HEK293 (cell line): ENCODE results near the gene TRMT112.

Experiments
- CTCF ChIA-PET: fragments of 350-600 bp; formaldehyde crosslinking; extraction: SDS; loops from one replicate; lab custom pipeline; 2021; ENCODE audit warnings: antibody characterized with exemption; lab: Yijun Ruan, JAX
- POLR2A ChIA-PET: fragments of 300-600 bp; formaldehyde crosslinking; extraction: SDS; loops from one replicate; lab custom pipeline; 2020; ENCODE audit warnings: antibody characterized with exemption, inconsistent platforms; lab: Yijun Ruan, JAX
- H3K27ac ChIP-seq: fragments of 200-500 bp; sonication (Bioruptor generic); 2 replicates; pipeline ENCODE4 v1.5.1; 2014; ENCODE audit warnings: low read depth, low read length, control low read depth, inconsistent platforms; ENCODE audit errors: extremely low read depth
- H3K36me3 ChIP-seq, 2 experiments: fragments of 200-500 bp in 1 of 2; sonication (Bioruptor generic) in 1 of 2; 1 replicate in 1 of 2; 2 replicates in 1 of 2; pipeline ENCODE4 v1.5.1; 2014 to 2017; ENCODE audit warnings: inconsistent platforms in 2 of 2, low read length in 2 of 2; ENCODE audit not compliant: control insufficient read depth in 2 of 2, insufficient read depth in 1 of 2
- H3K4me1 ChIP-seq: fragments of 200-500 bp; sonication (Bioruptor generic); 2 replicates; pipeline ENCODE4 v1.5.1; 2014; ENCODE audit warnings: mild to moderate bottlenecking, low read length, inconsistent platforms; ENCODE audit not compliant: control insufficient read depth, insufficient read depth
- H3K4me3 ChIP-seq: 2 replicates; pipeline ENCODE4 v1.5.1; 2011; ENCODE audit warnings: low read depth, mild to moderate bottlenecking, control low read depth, low read length, moderate library complexity
- H3K9me3 ChIP-seq: fragments of 200-500 bp; sonication (Bioruptor generic); 2 replicates; pipeline ENCODE4 v1.5.1; 2014; ENCODE audit warnings: low read depth, low read length, inconsistent platforms; ENCODE audit not compliant: control insufficient read depth, insufficient read depth
- KLF1 ChIP-seq: fragments of 450-650 bp; formaldehyde crosslinking; IDR thresholded peaks from 2 replicates; pipeline ENCODE4 v1.5.1; 2016; ENCODE audit warnings: missing biosample characterization, missing genetic modification characterization
- SCRT2 ChIP-seq: fragments of 450-650 bp; formaldehyde crosslinking; IDR thresholded peaks from 2 replicates; pipeline ENCODE4 v1.5.1; 2016; ENCODE audit warnings: missing biosample characterization, missing genetic modification characterization
- SP2 ChIP-seq: fragments of 450-650 bp; formaldehyde crosslinking; IDR thresholded peaks from 2 replicates; pipeline ENCODE4 v1.5.1; 2016; ENCODE audit warnings: missing biosample characterization, missing genetic modification characterization
- TF ChIP-seq, protein P1 (sequence below): fragments of 450-650 bp; IDR thresholded peaks from 2 replicates; pipeline ENCODE4 v1.5.1; 2018; ENCODE audit warnings: missing biosample characterization, missing genetic modification characterization

Gene TRMT112

DNA sequence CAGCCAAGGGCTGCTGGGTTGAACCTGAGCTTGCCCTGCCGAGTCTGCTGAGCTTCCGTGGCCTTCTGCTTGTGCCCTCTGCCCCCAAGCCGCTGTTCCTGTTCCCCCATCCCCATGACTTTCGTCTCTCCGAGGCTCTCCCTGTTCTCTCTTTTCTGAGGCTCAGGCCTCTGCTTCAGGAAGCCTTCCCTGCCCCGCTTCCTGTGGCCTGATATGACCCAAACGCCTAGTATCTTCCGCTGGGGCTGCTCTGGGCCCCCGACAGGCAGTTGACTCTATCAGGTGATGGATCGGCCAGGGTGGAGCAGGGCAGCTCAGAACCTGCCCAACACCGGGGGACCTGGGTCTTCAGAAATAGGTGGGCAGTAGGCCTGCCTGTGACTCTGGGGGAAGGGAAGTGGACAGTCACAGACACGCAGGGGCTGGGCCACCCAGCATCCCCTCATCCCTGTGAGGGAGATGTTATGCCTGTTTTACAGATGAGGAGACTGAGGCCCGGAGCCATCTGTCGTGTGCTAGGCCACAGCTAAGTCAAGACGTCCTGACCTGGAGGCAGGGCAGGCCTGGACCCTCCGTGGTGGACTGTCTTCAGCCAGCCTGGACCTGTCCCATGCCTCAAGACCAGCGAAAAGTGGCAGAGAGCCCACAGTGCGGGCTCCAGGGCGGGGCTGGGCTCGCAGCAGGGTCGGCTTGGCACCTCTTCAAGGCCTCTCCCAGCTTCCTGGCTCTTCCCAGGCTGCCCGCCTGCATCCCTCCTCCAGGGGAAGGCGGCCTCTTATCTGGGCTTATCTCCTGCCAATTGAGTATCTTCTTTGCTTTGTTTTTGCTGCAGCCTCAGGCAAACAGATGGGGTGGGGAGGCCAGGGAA, 49.1 kb downstream of the TRMT112 start (continued):
- peak; percentile 66 for TF ChIP-seq SP2 (tag by site-specific recombination)

GRCh38 chr11:64267207-64267945, 50.0 kb downstream of the TRMT112 start:
- TF ChIP-seq KLF1 (tag by site-specific recombination) = no peak
- TF ChIP-seq SCRT2 = peak; percentile 50
- TF ChIP-seq, protein P1, sequence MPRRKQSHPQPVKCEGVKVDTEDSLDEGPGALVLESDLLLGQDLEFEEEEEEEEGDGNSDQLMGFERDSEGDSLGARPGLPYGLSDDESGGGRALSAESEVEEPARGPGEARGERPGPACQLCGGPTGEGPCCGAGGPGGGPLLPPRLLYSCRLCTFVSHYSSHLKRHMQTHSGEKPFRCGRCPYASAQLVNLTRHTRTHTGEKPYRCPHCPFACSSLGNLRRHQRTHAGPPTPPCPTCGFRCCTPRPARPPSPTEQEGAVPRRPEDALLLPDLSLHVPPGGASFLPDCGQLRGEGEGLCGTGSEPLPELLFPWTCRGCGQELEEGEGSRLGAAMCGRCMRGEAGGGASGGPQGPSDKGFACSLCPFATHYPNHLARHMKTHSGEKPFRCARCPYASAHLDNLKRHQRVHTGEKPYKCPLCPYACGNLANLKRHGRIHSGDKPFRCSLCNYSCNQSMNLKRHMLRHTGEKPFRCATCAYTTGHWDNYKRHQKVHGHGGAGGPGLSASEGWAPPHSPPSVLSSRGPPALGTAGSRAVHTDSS (tag by site-specific recombination) = no peak
- ChIA-PET CTCF (interaction anchor here (0.6 to 6.8 kb wide), 6 partner anchors 16 to 383 kb away, joined by 3 to 81 read pairs (median 4); partner anchors contain the start of genes CATSPERZ, ESRRA and PLCB3), POLR2A (interaction anchor here (0.6 to 7.0 kb wide), 7 partner anchors 9 to 53 kb away, joined by 3 to 96 read pairs (median 5); partner anchors contain the start of genes BAD, FKBP2, GPR137 and PLCB3)
- H3K4me3 ChIP-seq = no peak overlapping the region
- H3K4me1 ChIP-seq = peaks cover 2% of the 10 kb centered on the region; the same call in 1 of the 2 replicates
- H3K9me3 ChIP-seq = no peaks in the 10 kb centered on the region
- H3K27ac ChIP-seq = no peak overlapping the region; the same call in 1 of the 2 replicates
- H3K36me3 ChIP-seq = peaks cover 0 to 44% of the 10 kb centered on the region in 2 experiments; a peak in 1 of 3 replicates
